ENCODE data around the gene FADS6. TPM values are rescaled to one million over a fixed set of nuclear protein-coding genes. Genes with fewer than 3 reads are reported as not detected.

FADS6 gene
- total and polyA plus RNA-seq, 2 of the 13 experiments (the other 11 are each of a cell fraction or from before 2014, with no cell fraction given): 0.11 TPM

GRCh38 chr17:74873037-74873873 is 20.2 kb downstream of the FADS6 start (continued):
- TF ChIP-seq, protein P1, sequence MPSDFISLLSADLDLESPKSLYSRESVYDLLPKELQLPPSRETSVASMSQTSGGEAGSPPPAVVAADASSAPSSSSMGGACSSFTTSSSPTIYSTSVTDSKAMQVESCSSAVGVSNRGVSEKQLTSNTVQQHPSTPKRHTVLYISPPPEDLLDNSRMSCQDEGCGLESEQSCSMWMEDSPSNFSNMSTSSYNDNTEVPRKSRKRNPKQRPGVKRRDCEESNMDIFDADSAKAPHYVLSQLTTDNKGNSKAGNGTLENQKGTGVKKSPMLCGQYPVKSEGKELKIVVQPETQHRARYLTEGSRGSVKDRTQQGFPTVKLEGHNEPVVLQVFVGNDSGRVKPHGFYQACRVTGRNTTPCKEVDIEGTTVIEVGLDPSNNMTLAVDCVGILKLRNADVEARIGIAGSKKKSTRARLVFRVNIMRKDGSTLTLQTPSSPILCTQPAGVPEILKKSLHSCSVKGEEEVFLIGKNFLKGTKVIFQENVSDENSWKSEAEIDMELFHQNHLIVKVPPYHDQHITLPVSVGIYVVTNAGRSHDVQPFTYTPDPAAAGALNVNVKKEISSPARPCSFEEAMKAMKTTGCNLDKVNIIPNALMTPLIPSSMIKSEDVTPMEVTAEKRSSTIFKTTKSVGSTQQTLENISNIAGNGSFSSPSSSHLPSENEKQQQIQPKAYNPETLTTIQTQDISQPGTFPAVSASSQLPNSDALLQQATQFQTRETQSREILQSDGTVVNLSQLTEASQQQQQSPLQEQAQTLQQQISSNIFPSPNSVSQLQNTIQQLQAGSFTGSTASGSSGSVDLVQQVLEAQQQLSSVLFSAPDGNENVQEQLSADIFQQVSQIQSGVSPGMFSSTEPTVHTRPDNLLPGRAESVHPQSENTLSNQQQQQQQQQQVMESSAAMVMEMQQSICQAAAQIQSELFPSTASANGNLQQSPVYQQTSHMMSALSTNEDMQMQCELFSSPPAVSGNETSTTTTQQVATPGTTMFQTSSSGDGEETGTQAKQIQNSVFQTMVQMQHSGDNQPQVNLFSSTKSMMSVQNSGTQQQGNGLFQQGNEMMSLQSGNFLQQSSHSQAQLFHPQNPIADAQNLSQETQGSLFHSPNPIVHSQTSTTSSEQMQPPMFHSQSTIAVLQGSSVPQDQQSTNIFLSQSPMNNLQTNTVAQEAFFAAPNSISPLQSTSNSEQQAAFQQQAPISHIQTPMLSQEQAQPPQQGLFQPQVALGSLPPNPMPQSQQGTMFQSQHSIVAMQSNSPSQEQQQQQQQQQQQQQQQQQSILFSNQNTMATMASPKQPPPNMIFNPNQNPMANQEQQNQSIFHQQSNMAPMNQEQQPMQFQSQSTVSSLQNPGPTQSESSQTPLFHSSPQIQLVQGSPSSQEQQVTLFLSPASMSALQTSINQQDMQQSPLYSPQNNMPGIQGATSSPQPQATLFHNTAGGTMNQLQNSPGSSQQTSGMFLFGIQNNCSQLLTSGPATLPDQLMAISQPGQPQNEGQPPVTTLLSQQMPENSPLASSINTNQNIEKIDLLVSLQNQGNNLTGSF (CRISPR knock-in tag; IDR thresholded peaks at IDR 0.05): peak; percentile 73; the same call in 1 of the 2 replicates
- TF ChIP-seq TOE1 (CRISPR knock-in tag; IDR thresholded peaks at IDR 0.05) (0 out of 2 replicates have a peak, but pooled peaks have one; percentile 36), CREB1 (IDR thresholded peaks at IDR 0.05) (peak; percentile 99), CREB1 (CRISPR knock-in tag; IDR thresholded peaks at IDR 0.05) (peak; percentile 100), IRF2 (CRISPR knock-in tag; IDR thresholded peaks at IDR 0.05) (peak; percentile 94), ZNF33B (CRISPR knock-in tag; IDR thresholded peaks at IDR 0.05) (no peak), CREM (IDR thresholded peaks at IDR 0.05) (peak; percentile 100), CREM (CRISPR knock-in tag; IDR thresholded peaks at IDR 0.05) (peak; percentile 89), GTF3A (CRISPR knock-in tag; conservative IDR thresholded peaks at IDR 0.05) (no peak), SETDB1 (CRISPR knock-in tag; IDR thresholded peaks at IDR 0.05; ENCODE audit: borderline replicate concordance) (no peak), CEBPB (IDR thresholded peaks at IDR 0.05; ENCODE audit: borderline replicate concordance, low read depth, low read length) (peak; percentile 93), NCOA2 (CRISPR knock-in tag; IDR thresholded peaks at IDR 0.05) (peak; percentile 36; the same call in 1 of the 2 replicates), E2F5 (CRISPR knock-in tag; conservative IDR thresholded peaks at IDR 0.05) (peak; percentile 97), KDM2A (CRISPR knock-in tag; IDR thresholded peaks at IDR 0.05; ENCODE audit: borderline replicate concordance, low read depth) (peak; percentile 66), GABPA (IDR thresholded peaks at IDR 0.05; ENCODE audit: low read depth, low read length) (no peak), GABPA (CRISPR knock-in tag; IDR thresholded peaks at IDR 0.05; ENCODE audit: low read depth) (peak; percentile 72), ZFP90 (CRISPR knock-in tag; IDR thresholded peaks at IDR 0.05; ENCODE audit: borderline replicate concordance) (no peak; the same call in none of the 2 replicates), NCOA5 (CRISPR knock-in tag; IDR thresholded peaks at IDR 0.05) (no peak), ZNF589 (CRISPR knock-in tag; conservative IDR thresholded peaks at IDR 0.05) (peak; percentile 26; the same call in 1 of the 2 replicates), ZFP41 (CRISPR knock-in tag; IDR thresholded peaks at IDR 0.05; ENCODE audit: borderline replicate concordance) (no peak), GATAD2A (CRISPR knock-in tag; IDR thresholded peaks at IDR 0.05) (peak; percentile 52; the same call in 1 of the 2 replicates)
- TF ChIP-seq, protein P2, sequence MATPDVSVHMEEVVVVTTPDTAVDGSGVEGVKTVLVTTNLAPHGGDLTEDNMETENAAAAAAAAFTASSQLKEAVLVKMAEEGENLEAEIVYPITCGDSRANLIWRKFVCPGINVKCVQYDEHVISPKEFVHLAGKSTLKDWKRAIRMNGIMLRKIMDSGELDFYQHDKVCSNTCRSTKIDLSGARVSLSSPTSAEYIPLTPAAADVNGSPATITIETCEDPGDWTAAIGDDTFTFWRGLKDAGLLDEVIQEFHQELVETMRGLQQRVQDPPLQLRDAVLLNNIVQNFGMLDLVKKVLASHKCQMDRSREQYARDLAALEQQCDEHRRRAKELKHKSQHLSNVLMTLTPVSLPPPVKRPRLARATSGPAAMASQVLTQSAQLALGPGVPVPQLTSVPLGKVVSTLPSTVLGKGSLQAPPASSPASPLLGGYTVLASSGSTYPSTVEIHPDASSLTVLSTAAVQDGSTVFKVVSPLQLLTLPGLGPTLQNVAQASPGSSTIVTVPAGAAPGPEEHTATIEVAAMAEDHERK (CRISPR knock-in tag; IDR thresholded peaks at IDR 0.05; ENCODE audit: low read depth): 0 out of 2 replicates have a peak, but pooled peaks have one; percentile 38
- TF ChIP-seq, protein P3, sequence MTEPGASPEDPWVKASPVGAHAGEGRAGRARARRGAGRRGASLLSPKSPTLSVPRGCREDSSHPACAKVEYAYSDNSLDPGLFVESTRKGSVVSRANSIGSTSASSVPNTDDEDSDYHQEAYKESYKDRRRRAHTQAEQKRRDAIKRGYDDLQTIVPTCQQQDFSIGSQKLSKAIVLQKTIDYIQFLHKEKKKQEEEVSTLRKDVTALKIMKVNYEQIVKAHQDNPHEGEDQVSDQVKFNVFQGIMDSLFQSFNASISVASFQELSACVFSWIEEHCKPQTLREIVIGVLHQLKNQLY (CRISPR knock-in tag; IDR thresholded peaks at IDR 0.05): peak; percentile 60
